WI38 (cell line): ENCODE data around the gene GNRH2.

Experiments
- H3K4me3 ChIP-seq: 2 replicates; pipeline ENCODE4 v1.5.1; 2011; ENCODE audit warnings: low read depth, mild to moderate bottlenecking, control low read depth, low read length
- TF ChIP-seq, protein P1 (sequence below): IDR thresholded peaks from 2 replicates; pipeline ENCODE4 v1.5.1; 2012; ENCODE audit warnings: low read depth, mild to moderate bottlenecking, control low read depth, low read length

GNRH2 gene

DNA sequence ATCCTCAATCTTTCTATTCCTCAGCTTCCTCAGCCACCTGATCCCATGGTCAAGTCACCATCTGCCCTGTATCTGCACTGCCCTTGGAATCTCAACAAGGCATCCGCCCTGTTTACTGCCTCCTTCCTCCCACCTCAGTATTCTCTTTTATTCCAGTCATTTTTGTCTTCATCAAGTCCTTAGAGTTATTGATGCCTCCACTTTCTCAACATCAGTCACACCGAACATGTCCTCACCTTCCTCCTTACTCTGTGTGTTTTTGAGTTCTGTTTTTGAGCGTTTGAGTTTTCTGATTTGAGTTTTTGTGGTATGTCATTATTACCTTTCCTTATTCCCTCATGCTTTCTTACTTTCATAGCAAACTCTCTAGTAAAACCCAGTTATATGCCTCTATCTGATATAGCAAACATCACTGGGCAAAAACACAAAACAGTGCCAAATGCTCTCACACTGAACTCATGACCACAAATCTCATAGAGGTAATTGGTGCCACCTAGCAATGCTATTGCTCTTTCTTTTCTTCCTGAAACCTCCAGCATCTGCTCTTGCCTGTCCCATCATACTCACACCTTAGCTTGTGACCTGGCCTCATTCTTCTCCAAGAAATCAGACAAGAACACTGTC lies 11.8 kb upstream of the GNRH2 start:
- TF ChIP-seq, protein P1, sequence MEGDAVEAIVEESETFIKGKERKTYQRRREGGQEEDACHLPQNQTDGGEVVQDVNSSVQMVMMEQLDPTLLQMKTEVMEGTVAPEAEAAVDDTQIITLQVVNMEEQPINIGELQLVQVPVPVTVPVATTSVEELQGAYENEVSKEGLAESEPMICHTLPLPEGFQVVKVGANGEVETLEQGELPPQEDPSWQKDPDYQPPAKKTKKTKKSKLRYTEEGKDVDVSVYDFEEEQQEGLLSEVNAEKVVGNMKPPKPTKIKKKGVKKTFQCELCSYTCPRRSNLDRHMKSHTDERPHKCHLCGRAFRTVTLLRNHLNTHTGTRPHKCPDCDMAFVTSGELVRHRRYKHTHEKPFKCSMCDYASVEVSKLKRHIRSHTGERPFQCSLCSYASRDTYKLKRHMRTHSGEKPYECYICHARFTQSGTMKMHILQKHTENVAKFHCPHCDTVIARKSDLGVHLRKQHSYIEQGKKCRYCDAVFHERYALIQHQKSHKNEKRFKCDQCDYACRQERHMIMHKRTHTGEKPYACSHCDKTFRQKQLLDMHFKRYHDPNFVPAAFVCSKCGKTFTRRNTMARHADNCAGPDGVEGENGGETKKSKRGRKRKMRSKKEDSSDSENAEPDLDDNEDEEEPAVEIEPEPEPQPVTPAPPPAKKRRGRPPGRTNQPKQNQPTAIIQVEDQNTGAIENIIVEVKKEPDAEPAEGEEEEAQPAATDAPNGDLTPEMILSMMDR = no peak
- no peak overlapping the region for H3K4me3 ChIP-seq

DNA sequence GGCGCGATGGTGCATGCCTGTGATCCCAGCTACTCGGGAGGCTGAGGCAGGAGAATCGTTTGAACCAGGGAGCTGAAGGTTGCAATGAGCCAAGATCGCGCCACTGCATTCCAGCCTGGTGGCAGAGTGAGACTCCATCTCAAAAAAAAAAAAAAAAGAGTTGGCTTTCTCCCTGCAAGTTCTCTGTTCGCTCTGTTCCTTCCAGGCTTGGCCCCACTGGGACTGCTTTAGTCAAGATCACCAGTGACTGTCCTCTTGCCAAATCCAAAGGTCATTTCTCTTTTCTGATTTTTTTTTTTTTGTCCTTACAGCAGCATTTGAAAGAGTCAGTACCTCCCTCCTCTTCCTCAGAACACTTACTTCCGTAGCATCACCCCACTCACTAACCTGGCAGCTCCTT lies 10.8 kb upstream of the GNRH2 start:
- no peak overlapping the region for H3K4me3 ChIP-seq
- TF ChIP-seq, protein P1 = no peak

DNA sequence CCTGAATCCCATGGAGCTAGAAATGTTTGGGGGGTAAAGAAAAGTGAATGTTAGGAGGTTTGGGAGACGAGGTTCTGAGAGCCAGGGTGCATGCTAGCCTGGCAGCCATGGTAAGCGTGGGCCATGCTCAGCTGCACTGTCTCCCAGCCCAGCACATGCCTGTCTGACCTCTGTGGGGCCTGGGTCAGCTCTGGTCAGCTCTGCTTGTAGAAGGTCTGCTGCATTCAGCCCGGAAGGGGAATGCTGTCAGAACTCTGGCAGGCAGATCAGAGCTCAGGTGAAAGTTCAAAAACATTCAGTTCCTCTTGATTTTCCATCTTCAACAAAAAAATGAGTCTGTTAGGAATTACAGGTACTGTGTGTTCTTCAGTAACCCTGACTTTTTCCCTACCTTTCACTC lies 5.8 kb upstream of the GNRH2 start:
- TF ChIP-seq, protein P1 = no peak
- H3K4me3 ChIP-seq = no peak overlapping the region

DNA sequence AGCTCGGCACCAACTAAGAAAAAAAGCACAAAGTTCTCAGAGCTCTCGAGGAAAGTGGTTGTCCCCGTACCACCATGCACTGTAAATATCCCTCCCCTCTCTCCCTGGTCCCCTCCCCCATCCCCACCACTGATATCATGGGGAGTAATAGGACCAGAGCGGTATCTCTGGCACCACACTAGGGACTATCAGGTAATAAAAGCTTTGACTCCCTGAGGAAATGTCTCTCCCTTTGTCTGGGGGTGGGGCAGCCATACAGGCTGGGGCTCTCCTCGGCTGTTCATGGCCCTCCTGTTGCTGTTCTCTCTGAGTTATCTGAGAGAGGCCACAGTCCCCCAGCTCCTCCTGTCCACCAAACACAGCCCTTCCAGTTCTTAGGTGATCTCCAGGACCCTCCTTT lies 5.0 kb upstream of the GNRH2 start:
- H3K4me3 ChIP-seq = no peak overlapping the region
- TF ChIP-seq, protein P1 = no peak

DNA sequence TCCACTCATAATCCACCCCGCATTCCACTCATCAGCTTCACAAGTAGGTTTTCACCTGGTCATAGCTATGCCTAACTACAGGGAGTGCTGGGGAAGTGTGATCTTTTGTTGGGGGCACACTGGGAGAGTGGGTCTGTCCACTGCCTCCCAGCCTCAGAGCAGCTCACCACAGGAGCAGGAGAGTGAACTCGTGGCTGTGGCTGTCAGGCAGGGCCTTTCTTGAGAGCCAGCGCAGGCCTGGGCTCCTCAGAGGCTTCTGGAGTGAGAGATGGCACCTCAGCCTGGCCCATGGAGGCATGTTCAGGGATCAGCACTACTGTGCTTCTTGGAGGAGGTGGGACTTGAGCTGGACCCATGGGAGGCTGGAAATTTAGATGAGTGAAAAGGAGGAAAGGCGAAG lies 4.0 kb upstream of the GNRH2 start:
- TF ChIP-seq, protein P1 = no peak
- no peak overlapping the region for H3K4me3 ChIP-seq

DNA sequence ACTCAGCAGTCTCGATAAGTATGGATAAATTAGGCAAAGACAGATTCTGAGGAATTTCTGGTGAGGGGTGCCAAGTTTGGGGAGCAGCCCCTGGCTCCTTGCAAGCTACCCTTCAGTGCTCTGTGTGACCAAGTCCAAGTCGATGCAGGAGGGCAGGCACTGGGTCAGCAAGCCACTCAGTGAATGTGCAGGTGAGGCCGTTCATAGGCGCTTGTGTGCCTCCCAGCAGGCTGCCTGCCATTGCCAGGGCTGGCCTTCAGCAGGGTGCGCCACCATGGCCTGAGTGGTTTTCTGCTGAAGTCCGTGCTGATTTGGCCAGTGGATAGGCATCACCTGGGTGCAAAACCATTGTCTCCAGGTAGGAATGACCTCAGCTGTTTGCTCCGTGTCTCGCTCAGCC lies 3.3 kb upstream of the GNRH2 start:
- no peak overlapping the region for H3K4me3 ChIP-seq
- TF ChIP-seq, protein P1 = no peak

DNA sequence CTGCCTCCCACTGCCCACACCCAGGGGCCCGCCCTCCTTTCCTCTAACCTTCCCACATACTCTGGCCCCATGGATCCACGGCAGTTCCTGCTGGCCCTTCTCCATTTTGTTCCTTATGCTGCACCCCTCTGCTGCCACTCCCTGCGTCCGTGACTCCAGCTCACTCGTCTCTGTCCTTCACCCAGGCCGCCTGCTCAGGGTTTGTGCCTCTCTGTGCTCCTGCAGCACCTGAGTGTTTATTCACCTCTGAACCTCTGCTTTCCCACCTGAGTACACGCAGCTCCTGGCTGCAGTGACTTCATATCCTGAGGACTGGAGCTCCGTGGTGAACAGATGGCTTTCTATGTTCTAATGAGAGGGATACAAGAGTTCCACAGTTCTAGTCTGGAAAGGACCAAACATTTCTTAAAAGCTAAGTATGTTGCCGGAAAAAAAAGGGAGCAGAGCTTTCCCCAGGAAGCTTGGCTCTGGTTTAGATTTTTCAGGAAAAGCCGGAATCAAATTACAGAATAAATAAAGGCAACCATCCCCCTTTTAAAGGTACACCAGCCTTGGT lies 1.5 kb upstream of the GNRH2 start:
- no peak overlapping the region for H3K4me3 ChIP-seq
- TF ChIP-seq, protein P1 = no peak
